ENCODE results near the gene GRB10. TPM values are rescaled to one million over a fixed set of nuclear protein-coding genes. Genes with fewer than 3 reads are reported as not detected.
A peak's percentile ranks its signal among the peaks of the same experiment; 100 is the strongest.

GRB10 gene
- total RNA-seq, 1 donor from 2014 or later: 33.9 TPM

DNA sequence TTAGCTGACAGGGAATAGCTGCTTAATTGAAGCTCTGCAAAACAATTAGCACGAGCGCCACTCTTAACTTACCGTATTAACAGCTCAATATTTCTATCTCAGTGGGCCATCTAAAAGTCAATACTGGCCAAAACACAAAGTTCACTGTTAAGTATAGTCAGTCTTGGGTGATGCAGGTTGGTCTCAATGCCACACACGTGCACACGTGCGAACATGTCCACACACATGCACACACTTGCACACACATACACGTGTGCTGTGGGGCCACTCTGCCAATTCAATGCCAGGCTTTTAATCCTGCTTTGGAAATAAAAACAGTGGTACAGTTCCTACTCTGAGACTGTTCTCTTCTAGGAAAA, 105.1 kb downstream of the GRB10 start:
- peaks cover 6% of the 10 kb centered on the region for H4K20me1 ChIP-seq (ENCODE audit: low read depth)
- H3K36me3 ChIP-seq: no peaks in the 10 kb centered on the region
- no peak overlapping the region for H3K4me3 ChIP-seq
- H2AFZ ChIP-seq (replicated peaks): no peak overlapping the region
- no peak overlapping the region for H3K27ac ChIP-seq
- H3K79me2 ChIP-seq (ENCODE audit: low read depth): peaks cover 7% of the 10 kb centered on the region
- no peak for DNase-seq (ENCODE audit: low spot score)
- peaks cover 8% of the 10 kb centered on the region for H3K4me1 ChIP-seq
- no peaks in the 10 kb centered on the region for H3K9me3 ChIP-seq (ENCODE audit: low read depth)
- H3K9ac ChIP-seq: no peak overlapping the region
- peak overlapping the region; percentile 21 for H3K27ac Mint-ChIP-seq
- H3K9me3 Mint-ChIP-seq: peaks cover 5% of the 10 kb centered on the region
- H3K4me1 Mint-ChIP-seq: peaks cover 37% of the 10 kb centered on the region
- H3K4me2 ChIP-seq: no peak overlapping the region
- no peaks in the 10 kb centered on the region for H3F3A ChIP-seq (ENCODE audit: low read depth)
- H3K4me3 Mint-ChIP-seq: no peak overlapping the region
- peaks cover 24% of the 10 kb centered on the region for H3K36me3 Mint-ChIP-seq
- TF ChIP-seq EZH2 (IDR thresholded peaks at IDR 0.05) (no peak), EZH2phosphoT487 (IDR thresholded peaks at IDR 0.05) (no peak), CTCF (IDR thresholded peaks at IDR 0.05) (no peak)
- H3K27me3 ChIP-seq: no peaks in the 10 kb centered on the region
- no peaks in the 10 kb centered on the region for H3K27me3 Mint-ChIP-seq (ENCODE audit: insufficient read depth, low read depth)

DNA sequence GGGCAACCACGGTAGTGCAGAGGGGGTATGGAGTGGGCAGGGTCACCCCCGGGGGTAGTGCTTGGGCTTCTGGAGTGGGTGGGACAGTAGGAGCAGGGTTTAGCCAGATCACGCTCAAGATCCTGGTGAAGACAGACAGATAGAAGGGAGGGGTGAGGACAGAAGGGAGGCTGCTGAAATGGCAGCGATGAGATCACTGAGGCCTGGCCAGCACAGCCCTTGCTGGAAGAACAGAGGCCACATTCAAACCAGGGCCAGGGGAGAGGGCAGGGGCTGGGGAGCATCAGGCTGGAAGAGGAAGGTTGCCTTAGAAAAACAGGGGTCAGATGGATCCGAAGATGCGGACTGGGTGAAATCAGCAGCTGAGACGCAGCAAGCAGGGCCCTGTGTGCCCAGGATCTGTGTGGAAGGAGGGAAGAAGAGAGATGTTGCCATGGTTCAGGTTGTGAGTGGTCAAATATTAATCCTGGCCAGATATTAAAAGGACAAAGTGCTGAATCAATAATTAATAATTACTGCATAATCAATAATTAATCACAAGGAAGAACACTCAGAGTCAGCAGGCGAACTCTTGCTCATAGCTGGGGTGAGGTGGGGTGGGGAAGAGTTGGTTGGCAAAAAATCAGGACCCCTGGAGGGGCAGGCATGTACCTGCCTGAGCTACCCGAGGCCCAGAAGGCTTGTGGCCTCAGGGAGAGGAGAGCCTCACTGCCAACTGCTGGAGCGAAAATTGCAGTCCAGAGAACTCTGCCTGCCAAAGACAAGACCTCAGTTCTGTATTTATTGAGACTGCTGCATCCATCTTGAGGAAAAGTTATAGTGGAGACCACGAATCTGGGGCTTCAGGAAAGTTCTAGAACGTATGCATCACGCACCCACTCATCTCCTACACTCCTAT, 105.7 kb downstream of the GRB10 start:
- H4K20me1 ChIP-seq (ENCODE audit: low read depth): peaks cover 6% of the 10 kb centered on the region

DNA sequence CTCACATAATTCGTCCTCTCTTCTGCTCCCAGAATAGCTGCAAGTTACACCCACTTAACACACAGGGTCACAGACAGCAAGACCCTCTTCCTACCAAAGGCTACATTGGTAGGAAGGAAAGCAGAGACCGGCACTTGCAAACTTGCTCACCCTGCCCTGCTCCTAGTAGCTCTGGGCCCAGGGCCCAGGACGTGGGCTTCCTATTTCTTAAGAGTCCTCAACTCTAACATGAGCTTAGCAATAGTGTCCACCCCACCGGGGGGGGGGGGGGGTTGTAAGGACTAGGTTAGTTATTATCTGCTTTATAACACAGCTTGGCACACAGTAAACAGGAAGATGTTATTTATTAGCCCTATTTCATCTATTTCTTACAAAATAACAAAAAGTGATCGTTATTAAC, 106.6 kb downstream of the GRB10 start:
- H3K27ac Mint-ChIP-seq: peak overlapping the region; percentile 8

More for the DNA sequence above, 105.7 kb downstream of the GRB10 start:
- Mint-ChIP-seq H3K27ac (peak overlapping the region; percentile 57), H3K27me3 (ENCODE audit: insufficient read depth, low read depth) (peaks cover 2% of the 10 kb centered on the region), H3K9me3 (peaks cover 5% of the 10 kb centered on the region), H3K4me1 (peaks cover 37% of the 10 kb centered on the region), H3K36me3 (peaks cover 28% of the 10 kb centered on the region), H3K4me3 (no peak overlapping the region)
- Histone ChIP-seq H2AFZ (replicated peaks) (no peak overlapping the region), H3F3A (ENCODE audit: low read depth) (no peaks in the 10 kb centered on the region), H3K9ac (no peak overlapping the region), H3K4me1 (peaks cover 8% of the 10 kb centered on the region), H3K27ac (no peak overlapping the region), H3K27me3 (no peaks in the 10 kb centered on the region), H3K4me3 (no peak overlapping the region), H3K4me2 (no peak overlapping the region), H3K9me3 (ENCODE audit: low read depth) (no peaks in the 10 kb centered on the region), H3K36me3 (no peaks in the 10 kb centered on the region), H3K79me2 (ENCODE audit: low read depth) (peaks cover 7% of the 10 kb centered on the region)
- DNase-seq (ENCODE audit: low spot score): no peak
- TF ChIP-seq CTCF (IDR thresholded peaks at IDR 0.05) (no peak), EZH2 (IDR thresholded peaks at IDR 0.05) (no peak), EZH2phosphoT487 (IDR thresholded peaks at IDR 0.05) (no peak)

More for the DNA sequence above, 106.6 kb downstream of the GRB10 start:
- Histone ChIP-seq H3K4me2 (no peak overlapping the region), H3K36me3 (no peaks in the 10 kb centered on the region), H3K4me3 (no peak overlapping the region), H3K27ac (no peak overlapping the region), H3K27me3 (no peaks in the 10 kb centered on the region), H3K79me2 (ENCODE audit: low read depth) (peaks cover 7% of the 10 kb centered on the region), H4K20me1 (ENCODE audit: low read depth) (peaks cover 6% of the 10 kb centered on the region), H2AFZ (replicated peaks) (no peak overlapping the region), H3K9me3 (ENCODE audit: low read depth) (no peaks in the 10 kb centered on the region), H3K4me1 (peaks cover 8% of the 10 kb centered on the region), H3K9ac (no peak overlapping the region), H3F3A (ENCODE audit: low read depth) (no peaks in the 10 kb centered on the region)
- peaks cover 37% of the 10 kb centered on the region for H3K4me1 Mint-ChIP-seq
- no peak for DNase-seq (ENCODE audit: low spot score)
- peaks cover 7% of the 10 kb centered on the region for H3K9me3 Mint-ChIP-seq
- peaks cover 37% of the 10 kb centered on the region for H3K36me3 Mint-ChIP-seq
- peaks cover 2% of the 10 kb centered on the region for H3K27me3 Mint-ChIP-seq (ENCODE audit: insufficient read depth, low read depth)
- H3K4me3 Mint-ChIP-seq: no peak overlapping the region
- no peak for TF ChIP-seq EZH2 (IDR thresholded peaks at IDR 0.05)
- TF ChIP-seq CTCF (IDR thresholded peaks at IDR 0.05): no peak
- no peak for TF ChIP-seq EZH2phosphoT487 (IDR thresholded peaks at IDR 0.05)

Data from neural progenitor cell (in vitro differentiated cells).